Measurements from ENCODE around the gene ANO10. TPM values are rescaled to one million over a fixed set of nuclear protein-coding genes. Genes with fewer than 3 reads are reported as not detected.

Gene ANO10
- total RNA-seq, 1 experiment from 2014 or later: 32.6 TPM

DNA sequence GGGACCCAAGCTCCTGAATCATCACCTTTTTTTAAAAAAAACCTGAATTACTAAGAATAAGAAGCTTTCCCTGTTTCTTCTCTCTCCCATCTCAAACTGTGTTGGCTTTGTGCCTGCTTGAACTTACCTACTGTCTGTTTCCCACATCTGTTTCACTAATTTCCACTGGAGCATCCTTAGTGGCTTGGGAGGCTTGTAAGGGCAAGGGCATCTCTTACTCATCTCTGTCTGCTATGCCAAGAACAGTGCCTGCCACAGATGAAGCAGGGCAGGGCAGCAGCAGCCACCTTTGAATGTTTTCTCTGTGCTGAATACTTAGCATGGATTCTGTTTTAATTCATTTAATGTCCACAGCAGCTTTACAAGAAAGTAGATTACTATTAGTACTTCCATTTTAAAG lies 293.2 kb downstream of the ANO10 start:
- H3K4me3 ChIP-seq: no peak overlapping the region
- H3K36me3 ChIP-seq (ENCODE audit: low read depth): no peaks in the 10 kb centered on the region
- TF ChIP-seq, protein P1, sequence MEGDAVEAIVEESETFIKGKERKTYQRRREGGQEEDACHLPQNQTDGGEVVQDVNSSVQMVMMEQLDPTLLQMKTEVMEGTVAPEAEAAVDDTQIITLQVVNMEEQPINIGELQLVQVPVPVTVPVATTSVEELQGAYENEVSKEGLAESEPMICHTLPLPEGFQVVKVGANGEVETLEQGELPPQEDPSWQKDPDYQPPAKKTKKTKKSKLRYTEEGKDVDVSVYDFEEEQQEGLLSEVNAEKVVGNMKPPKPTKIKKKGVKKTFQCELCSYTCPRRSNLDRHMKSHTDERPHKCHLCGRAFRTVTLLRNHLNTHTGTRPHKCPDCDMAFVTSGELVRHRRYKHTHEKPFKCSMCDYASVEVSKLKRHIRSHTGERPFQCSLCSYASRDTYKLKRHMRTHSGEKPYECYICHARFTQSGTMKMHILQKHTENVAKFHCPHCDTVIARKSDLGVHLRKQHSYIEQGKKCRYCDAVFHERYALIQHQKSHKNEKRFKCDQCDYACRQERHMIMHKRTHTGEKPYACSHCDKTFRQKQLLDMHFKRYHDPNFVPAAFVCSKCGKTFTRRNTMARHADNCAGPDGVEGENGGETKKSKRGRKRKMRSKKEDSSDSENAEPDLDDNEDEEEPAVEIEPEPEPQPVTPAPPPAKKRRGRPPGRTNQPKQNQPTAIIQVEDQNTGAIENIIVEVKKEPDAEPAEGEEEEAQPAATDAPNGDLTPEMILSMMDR (conservative IDR thresholded peaks at IDR 0.05): no peak
- TF ChIP-seq EZH2 (IDR thresholded peaks at IDR 0.05; ENCODE audit: low read depth): no peak
- POLR2A ChIA-PET (ENCODE audit: unreplicated experiment): no interaction called here
- DNase-seq: no peak
- no peaks in the 10 kb centered on the region for H3K27me3 ChIP-seq (ENCODE audit: insufficient read depth, low read depth)
- H3K9me3 ChIP-seq (ENCODE audit: insufficient read depth, low read depth): no peaks in the 10 kb centered on the region
- no peak overlapping the region for H2AFZ ChIP-seq
- no peaks in the 10 kb centered on the region for H3K9me2 ChIP-seq (ENCODE audit: insufficient read depth)
- no peak overlapping the region for H3K4me2 ChIP-seq
- CTCF ChIA-PET: no interaction called here
- H3K79me2 ChIP-seq (ENCODE audit: low read depth): peaks cover 9% of the 10 kb centered on the region
- no peak overlapping the region for H3K27ac ChIP-seq
- BruUV-seq (replicated peaks): no TSS peak
- no peaks in the 10 kb centered on the region for H3F3A ChIP-seq (ENCODE audit: insufficient read depth, low read depth)
- intact Hi-C loops (cut with micrococcal nuclease; ENCODE audit: unreplicated experiment): no loop called here
- H3K4me1 ChIP-seq (replicated peaks; ENCODE audit: insufficient read depth): no peaks in the 10 kb centered on the region
- H4K20me1 ChIP-seq (ENCODE audit: insufficient read depth): no peaks in the 10 kb centered on the region

DNA sequence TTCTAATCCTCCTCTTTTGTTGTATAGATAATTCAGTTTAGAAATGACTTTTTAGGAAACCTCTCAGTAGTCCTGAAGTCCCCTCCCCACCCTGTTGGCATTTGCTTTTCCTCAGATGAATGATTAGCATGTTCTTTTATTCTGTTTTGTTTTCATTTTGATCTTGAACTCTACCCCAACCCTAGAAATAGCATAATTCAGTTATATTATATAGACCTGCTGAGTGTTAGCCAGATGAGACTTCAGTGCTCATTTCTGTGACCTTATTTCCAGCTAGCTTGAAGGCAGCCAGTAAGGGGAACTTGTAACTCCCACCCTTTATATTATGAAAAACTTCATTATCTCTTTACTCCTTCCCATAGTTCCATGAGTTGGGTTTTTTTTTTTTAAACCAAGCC lies 294.2 kb downstream of the ANO10 start:
- Histone ChIP-seq H3F3A (ENCODE audit: insufficient read depth, low read depth) (no peaks in the 10 kb centered on the region), H3K9me2 (ENCODE audit: insufficient read depth) (no peaks in the 10 kb centered on the region), H3K9me3 (ENCODE audit: insufficient read depth, low read depth) (no peaks in the 10 kb centered on the region), H3K4me3 (no peak overlapping the region), H3K36me3 (ENCODE audit: low read depth) (no peaks in the 10 kb centered on the region), H4K20me1 (ENCODE audit: insufficient read depth) (no peaks in the 10 kb centered on the region), H3K79me2 (ENCODE audit: low read depth) (peaks cover 16% of the 10 kb centered on the region), H2AFZ (no peak overlapping the region), H3K27ac (no peak overlapping the region), H3K4me1 (replicated peaks; ENCODE audit: insufficient read depth) (no peaks in the 10 kb centered on the region), H3K4me2 (no peak overlapping the region), H3K27me3 (ENCODE audit: insufficient read depth, low read depth) (no peaks in the 10 kb centered on the region)
- BruUV-seq (replicated peaks): no TSS peak
- intact Hi-C loops (cut with micrococcal nuclease; ENCODE audit: unreplicated experiment): no loop called here
- DNase-seq: no peak
- POLR2A ChIA-PET (ENCODE audit: unreplicated experiment): no interaction called here
- CTCF ChIA-PET: no interaction called here
- no peak for TF ChIP-seq EZH2 (IDR thresholded peaks at IDR 0.05; ENCODE audit: low read depth)
- TF ChIP-seq, protein P1 (conservative IDR thresholded peaks at IDR 0.05): no peak

DNA sequence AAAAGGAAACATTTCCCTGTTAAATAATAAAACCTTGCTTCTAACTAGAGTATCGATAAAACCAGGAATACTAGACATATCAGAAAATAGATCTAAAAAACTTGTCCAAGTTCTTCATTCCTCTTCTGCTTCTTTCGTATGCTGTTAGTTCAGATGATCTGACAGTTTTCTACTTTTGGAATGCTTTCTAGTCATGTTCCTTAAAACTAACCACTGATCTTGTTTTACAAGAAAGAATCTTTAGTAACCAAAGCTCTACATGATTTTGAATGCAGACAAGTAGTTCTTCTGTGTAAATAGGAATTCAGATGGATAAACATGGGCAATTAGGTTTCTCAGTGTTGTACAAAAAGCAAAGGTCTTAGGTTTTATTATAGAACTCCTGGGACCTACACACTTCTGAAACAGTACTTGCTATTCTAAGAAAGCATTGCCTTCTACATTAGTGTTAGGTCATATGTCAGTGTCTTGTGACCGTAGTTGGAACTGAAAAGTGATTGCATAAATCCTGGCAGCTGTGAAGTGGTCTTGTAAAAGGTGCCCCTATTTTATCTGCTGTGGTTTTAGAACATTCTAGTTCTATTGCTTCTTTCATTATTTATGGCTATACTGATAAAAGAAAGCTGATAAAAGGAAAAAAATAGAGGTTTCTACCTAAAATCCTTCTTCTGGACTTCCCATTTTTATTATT lies 294.8 kb downstream of the ANO10 start:
- intact Hi-C loops (cut with micrococcal nuclease; ENCODE audit: unreplicated experiment): no loop called here
- Histone ChIP-seq H2AFZ (no peak overlapping the region), H3K27ac (no peak overlapping the region), H3K9me2 (ENCODE audit: insufficient read depth) (no peaks in the 10 kb centered on the region), H3F3A (ENCODE audit: insufficient read depth, low read depth) (no peaks in the 10 kb centered on the region), H3K4me2 (no peak overlapping the region), H3K27me3 (ENCODE audit: insufficient read depth, low read depth) (no peaks in the 10 kb centered on the region), H3K36me3 (ENCODE audit: low read depth) (no peaks in the 10 kb centered on the region), H3K4me3 (no peak overlapping the region), H4K20me1 (ENCODE audit: insufficient read depth) (no peaks in the 10 kb centered on the region), H3K9me3 (ENCODE audit: insufficient read depth, low read depth) (no peaks in the 10 kb centered on the region), H3K4me1 (replicated peaks; ENCODE audit: insufficient read depth) (no peaks in the 10 kb centered on the region), H3K79me2 (ENCODE audit: low read depth) (peaks cover 16% of the 10 kb centered on the region)
- DNase-seq: no peak
- no TSS peak for BruUV-seq (replicated peaks)
- ChIA-PET CTCF (no interaction called here), POLR2A (ENCODE audit: unreplicated experiment) (no interaction called here)
- TF ChIP-seq, protein P1 (conservative IDR thresholded peaks at IDR 0.05): no peak
- no peak for TF ChIP-seq EZH2 (IDR thresholded peaks at IDR 0.05; ENCODE audit: low read depth)

Measured in PC-9 (cell line).